HG03460 (cell line): ENCODE results near the gene DMD.
"Not testable (repeated sequence)": the region's sequence is repeated elsewhere in the genome, so short reads cannot be mapped to it uniquely, and the experiment has no call there.

Source experiments
- ATAC-seq: cut with Tn5 transposase; IDR thresholded peaks from one replicate; pipeline ENCODE4 v1.9.1; 2021; ENCODE audit not compliant: unreplicated experiment

The DMD gene

DNA sequence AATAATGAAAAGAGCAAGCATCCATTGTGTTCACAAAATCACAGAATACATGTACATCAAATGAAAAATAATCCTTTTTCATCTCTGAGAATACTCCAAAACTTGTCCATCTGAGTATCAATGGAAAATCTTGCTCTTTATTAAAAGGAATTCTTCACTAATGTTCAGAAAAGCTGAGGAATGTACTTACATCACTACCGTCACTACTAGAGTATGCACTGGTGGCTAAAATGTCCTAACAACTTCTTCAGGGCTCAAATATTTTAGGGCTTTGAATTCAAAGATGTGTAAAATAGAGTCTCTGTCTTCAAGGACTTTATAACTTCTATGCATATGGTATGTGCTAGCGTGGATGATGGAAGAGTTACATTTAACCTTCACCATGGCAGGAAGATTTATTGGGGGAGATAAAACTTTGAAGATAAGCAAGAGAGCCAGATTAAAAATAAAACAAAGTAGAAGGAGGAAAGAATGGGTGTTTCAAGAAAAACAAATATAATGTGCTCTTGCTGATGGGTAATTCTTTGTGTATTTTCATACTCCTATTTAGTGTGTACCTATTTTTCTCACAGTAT is 55.1 kb downstream of the DMD start:
- ATAC-seq, result no peak

DNA sequence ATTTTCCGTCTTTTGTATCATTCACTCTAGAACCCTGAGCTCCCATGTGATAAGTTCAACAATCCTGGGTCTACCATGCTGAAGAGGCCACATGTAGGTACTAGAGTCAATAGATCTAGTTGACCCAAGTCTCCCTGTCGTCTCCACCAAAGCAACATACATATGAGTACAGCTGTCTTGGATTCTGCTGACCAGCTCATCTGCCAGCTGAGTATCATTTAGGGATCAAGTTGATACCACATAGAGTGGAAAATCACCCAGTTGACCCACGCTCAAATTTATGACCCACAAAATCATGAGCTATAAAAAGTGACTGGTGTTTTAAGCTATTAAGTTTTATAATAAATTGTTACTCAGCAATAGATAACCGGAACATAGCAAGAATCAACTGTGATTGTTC is 61.8 kb downstream of the DMD start:
- ATAC-seq, result no peak

DNA sequence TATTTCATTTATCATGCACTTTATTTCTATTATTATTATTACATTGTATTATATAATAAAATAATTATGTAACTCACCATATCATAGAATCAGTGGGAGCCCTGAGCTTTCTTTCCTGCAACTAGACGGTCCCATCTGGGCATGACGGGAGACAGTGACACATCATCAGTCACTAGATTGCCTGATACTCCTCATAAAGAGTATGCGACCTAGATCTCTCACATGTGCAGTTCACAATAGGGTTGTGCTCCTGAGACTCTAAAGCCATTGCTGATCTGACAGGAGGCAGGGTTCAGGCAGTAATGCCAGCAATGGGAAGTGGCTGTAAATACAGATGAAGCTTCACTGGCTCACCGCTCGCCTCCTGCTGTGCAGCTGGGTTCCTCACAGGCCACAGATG is 62.3 kb downstream of the DMD start:
- ATAC-seq, result no peak

DNA sequence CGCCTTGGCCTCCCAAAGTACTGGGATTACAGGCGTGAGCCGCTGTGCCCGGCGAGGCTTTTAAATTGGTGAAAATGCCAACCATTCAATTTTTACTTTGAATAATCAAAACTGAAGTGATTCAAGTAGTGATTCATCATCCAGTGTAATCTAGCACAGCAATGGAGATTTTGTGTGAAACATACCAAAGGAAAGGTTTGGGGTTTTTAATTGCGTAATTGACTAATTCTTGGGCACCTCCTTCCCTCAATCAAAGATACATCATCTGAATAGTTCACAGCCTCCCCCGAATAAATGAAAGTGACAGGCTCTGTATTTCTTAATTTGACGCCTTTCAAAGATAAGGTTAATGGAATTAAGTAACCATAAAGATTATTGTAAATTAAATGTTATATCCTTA is 69.0 kb downstream of the DMD start:
- ATAC-seq, result no peak

DNA sequence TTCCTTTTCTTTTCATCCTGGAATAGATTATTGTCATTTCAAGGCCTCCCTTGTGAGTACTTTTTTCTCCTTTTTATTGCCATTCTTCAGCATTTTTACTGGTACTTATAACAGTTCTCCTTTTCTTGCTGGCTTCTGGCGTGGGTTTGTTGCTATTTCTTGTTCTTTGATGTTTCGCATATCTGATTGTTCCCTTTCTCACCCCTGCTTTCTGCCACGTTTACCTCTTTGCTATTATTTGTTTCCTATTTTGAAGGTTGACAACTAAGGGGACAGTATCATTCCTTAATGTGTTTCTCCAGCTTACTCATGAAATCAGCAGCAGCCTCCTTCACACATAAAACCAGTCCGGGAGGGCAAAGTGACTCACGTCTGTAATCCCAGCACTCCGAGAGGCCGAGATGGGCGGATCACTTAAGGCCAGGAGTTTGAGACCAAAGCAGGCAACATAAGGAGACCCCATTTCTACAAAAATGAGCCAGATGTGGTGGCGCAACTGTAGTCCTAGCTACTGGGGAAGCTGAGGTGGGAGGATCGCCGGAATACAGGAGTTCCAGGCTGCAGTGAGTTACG is 72.6 kb downstream of the DMD start:
- ATAC-seq, result no peak

DNA sequence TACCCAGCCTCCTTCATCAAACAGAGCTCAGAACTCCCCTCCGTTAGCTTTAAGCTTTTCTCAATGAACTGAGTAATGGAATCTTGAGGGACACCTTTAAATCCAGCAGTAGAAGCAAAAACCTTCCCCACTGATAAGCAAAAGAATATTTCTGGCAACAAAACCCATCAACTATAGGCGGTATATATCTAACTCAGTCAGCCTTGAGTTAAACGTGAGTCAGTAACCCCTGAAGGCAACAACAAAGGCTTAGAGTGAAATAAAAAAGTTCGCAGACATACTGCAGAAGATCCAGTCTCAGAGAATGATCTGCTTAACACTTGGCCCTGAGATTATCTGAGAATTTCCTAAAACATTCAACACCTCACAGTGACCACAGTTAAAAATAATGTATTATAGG is 77.2 kb downstream of the DMD start:
- ATAC-seq, result no peak

DNA sequence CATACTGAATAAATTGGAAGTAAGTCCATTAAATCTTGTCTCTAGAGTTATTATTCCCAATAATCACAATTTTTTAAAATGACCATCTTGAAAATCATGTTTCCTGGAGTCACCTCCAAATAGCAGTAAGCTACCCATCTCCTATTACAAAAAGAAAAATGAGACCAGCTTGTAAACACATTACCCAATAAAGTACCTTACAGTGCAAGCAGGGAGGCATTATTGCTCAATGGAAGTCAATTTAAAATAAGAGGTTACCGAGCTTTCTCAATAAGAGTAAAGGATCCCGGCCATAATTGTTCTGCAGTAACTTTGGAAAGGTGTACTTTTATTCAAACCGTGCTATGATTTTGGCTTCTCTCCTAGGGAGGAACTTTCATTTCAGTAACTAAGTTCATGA is 78.0 kb downstream of the DMD start:
- ATAC-seq, result no peak

DNA sequence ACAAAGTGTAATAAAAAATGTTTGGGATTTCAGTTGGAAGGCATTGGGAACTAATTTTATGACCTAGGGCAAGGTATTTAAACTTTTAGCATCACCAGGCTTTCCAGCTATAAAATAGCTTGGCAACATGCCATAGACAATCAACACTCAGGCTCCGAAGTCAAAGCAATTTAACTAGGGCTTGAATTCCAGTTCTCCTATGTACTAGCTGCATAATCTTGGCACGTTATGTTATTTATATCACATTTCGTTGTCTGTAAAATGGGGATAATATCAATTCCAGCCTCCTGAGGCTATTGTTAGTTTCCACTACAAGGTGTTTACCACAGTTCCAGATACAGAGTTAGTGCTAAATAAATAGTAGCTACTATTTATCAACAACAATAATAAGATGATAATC is 78.8 kb downstream of the DMD start:
- ATAC-seq, result no peak

DNA sequence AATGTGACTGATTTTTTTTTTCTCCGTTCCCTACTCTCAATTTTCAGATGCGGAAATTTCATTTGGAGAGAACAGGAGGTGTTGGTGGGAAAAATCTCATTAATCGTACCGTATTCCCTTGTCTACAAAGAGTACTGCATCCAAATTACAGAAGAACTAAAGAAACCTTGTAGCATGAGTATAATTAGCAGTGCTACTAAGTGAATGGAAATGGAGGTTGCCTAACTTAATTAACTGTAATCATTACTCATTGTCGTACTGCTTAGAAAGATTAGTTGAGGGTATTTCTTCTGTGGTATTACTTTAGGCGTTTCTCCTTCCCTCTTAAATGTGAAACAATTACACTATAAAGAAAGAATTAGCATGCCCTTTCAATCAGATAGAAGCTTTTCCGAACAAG is 81.7 kb downstream of the DMD start:
- ATAC-seq, result no peak

DNA sequence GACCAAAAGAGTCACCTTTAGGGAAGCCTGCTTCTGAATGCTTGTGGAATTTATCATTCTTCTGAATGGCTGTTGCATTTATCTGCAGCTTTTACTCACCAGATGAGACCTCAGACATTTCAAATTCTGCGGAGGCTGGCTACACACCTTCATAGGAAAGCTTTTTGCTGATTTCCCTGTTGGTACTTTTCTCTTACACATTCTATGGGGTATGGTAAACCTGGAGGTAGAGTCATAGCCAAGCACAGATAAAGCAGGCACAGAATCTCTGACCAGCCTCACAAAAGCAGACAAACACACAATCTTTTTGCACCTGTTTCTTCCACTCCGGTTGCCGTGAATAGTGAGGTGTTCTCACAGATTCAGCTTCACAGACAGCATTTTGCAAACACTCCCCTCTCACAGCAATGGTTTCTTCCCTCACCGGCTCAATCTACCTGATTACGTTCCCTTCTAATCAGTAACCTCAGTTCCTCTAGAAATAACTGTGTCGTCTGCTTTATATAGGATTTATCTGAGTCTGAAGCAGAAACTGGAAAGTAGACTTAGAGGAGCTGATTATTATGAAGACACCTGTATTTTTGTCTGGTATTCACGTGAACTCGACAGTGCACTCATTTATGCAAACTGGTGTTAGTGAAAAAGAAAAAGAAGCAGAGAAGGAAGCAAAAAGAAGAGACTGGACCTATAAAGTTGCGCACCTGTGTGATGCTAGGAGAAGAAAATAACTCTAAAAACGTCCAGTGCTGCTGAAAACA is 83.1 kb downstream of the DMD start:
- no peak for ATAC-seq

DNA sequence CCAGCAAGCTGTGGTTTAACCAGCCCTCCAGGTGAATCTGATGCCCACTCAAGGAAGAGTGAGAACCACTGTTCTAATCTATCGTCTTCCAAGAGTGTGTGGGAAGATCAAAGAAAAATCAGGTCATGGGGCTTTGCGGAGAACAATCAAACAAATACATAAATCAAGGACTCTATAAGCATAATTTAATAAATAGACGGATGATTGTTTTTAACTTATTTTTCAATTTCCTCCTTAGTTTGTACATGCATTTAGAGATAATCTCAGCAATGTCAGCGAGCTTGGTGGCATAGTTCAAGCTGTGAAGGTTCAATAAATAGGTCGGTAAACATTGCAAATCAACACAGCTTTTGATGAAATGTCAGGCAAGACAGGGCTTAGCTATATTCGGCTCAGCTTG is 84.9 kb downstream of the DMD start:
- ATAC-seq, result no peak

DNA sequence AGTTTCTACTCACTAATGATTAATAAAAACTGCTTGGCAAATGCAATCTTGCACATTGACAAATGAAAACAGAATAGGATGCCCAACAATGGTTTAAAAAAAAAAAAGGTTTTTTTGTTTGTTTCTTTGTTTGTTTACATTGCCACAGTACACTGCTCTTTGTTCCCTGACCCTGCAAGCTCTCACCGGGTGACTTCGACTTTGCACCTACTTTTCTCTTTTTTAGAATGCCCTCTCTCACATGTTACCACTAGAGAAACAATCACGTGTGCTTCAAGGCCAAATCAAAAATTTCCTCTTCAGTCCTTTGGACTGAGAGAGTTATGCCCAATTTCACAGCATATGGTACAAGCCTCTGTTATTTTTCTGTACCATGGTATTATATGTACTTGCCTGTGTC is 101.5 kb downstream of the DMD start:
- ATAC-seq, result no peak

DNA sequence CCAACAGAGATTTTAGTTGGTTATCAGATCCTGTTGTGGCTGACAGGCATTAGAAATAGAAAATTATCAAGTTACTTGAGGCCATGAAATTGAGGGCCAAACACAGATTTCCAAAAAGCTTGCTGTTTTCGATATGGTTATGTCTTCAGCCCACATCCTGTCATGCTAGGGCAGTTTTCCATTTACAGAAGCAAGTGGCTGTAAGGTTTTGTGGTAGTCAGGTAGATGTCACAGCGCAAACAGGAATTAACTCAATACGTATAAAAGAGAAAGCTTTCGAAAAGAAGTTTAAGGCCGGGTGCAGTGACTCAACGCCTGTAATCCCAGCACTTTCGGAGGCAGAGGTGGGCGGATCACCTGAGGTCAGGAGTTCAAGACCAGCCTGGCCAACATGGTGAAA is 104.6 kb downstream of the DMD start:
- ATAC-seq, result no peak

DNA sequence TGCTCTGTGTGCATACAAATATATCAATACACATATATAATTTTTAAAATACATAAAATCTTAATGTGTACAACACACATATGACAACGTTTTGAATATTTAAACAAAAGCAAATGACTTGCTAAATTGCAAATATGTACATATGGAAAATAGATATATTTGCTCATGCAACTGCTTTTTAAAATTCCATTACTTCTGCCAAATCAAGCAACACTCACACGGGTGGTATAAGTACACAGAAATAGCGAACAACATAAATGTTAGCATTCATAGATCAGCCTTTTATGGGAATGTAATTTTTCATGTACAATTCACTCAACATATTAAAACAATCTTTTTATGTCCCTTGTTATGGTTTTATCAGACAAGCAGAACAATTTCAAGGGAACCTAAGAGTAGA is 116.3 kb downstream of the DMD start:
- no peak for ATAC-seq

DNA sequence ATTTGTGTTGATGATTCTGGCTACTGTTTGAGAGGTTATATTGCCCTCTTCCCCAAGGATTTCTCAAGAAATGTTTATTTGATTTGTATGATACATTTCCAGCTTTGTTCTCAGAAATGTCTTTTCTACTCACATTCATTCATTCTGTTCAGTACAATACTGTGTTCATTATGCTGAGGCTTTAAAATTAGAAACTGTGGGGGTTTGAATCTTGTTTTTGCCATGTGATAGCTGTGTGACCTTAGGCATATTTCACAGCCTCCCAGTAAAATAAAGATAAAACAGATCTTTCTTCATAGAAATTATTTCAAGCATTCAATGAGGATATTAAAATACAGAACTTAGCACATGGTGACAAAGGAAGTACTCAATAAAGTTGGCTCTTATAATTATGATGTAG is 123.9 kb downstream of the DMD start:
- no peak for ATAC-seq

DNA sequence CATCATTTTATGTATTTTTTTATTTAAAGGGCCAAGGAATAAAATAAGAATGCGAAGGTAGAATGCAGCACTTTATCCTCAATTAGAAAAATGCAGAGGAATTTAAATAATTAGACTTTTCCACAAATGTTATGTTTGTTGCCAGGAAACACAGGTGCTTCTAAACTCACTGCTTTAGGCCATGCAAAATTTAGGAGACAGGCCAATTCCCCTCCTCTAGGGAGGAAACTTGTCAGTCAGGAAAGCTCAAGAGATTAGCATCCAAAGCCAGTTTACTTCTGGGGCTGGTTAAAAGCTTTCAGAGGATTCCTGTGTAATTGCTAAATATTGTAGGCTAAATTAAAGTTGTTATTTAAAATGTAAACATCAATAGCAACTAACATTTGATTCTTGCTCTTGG is 124.5 kb downstream of the DMD start:
- no peak for ATAC-seq

DNA sequence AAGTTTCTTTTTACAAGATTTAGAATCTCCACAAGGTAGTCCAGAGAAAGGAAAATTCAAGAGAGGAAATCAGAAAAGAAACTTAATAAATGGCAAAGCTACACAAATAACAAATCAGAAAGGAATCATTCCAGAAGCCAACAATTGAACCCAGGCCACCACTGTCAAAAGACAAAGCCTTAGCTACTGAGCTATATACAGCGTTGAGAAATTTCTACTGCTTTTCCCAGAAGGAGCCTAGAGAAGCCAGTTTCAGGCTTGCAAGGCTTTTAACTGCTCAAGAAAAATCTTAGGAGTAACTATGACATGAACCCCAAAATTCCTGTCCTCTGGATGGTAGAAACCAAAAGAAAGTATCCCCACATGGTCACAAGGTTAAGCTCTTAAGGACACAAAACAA is 129.0 kb downstream of the DMD start:
- no peak for ATAC-seq

DNA sequence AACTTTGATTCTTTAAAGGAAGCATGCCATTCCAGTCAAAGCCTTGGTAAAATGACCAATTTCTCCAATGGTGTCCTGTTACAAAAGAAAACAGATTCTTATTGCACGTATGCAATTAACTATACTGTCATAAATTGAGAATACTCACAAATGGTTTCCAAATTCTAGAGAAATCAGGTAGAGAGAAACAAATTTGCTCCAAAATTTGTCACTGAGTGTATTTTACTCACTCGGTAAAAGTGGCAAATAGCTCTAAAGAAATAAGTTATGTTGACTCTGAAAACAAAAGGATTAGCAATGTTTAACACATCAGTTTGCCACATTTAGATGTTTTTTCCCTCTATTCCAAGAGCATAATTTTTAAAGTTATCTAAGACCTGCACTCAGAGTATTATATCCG is 133.1 kb downstream of the DMD start:
- ATAC-seq, result no peak

DNA sequence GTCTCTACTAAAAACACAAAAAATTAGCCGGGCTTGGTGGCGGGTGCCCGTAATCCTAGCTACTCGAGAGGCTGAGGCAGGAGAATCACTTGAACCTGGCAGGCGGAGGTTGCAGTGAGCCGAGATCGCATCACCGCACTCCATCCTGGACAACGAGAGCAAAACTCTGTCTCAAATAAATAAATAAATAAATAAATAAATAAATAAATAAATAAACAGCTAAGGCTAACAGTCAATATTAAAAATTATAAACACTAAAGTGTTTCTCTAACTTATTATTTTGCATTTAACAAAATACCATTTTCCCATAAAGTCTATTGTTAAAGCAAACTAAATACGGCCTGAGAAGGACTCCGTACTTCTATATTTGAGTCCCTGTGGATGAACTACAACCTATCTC is 137.7 kb downstream of the DMD start:
- not testable (repeated sequence) for ATAC-seq

DNA sequence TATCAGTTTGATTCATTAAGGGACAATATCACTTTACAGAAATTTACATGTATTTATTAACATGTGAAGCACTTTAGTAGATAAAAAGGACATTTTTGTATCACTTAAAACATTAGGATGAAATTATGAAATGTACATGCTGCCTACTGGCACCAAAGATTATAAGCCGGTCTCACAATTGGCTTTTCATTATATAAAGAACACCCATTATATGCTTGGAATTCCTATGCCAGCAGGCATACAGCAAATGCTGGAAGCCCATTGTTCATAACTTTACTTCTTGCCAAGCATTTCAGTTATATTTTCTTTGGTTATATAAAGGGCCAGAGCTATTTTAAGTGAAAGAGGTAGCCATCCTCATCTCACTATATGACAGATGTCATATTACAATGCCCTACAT is 145.9 kb downstream of the DMD start:
- no peak for ATAC-seq

DNA sequence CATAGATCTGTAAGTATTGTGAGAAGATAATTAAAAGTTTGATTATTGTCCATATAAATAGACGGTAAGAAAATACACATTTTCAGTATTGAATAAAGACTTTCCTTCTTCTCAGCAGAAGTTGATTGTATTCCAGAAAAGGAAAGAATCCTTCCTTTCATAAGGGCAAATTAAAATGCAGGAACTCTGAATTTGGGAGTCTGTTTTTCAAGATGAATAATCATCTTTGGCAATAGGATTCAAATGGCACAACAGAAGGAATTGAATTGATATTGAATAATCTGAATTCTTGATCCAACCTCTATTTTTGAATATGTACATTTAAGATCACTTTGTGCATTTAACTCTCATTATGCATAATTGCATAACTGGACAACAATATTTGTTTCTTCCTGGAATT is 149.3 kb downstream of the DMD start:
- ATAC-seq, result no peak

DNA sequence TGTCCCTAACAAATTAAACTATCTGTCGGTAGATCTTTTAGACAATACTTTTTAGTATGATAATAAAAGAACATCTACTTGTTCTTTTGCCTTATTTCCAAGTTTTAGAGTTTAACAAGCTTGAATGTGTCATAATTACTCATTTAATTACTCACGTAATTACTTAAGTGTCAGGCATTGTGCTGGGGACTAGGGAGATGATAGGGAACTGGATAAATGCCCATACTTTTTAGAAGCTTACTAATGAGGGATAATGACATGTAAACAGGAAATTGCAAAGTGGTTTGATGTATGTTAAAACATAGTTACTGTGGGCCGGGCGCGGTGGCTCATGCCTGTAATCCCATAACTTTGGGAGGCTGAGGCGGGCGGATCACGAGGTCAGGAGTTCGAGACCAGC is 158.3 kb downstream of the DMD start:
- ATAC-seq, result no peak

DNA sequence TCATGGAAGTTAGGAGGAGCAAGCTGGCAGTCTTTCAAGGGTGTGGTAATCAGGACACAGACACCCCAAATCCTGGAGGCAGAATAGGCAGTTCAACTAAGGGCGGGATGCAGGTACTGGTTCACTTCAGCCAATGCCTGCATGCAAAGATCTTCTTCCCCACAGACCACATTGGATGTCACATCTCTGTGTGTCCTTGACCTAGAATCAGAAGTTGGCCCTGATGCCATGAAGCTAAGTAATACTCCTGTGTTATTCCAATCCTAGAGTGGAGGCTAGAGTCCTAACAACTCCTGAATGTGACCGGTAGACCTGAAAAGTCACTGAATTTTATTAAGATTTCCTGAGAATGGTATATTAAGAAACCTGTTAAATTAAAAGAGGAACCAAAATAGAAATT is 165.5 kb downstream of the DMD start:
- no peak for ATAC-seq
